Endothelial cell (in vitro differentiated cells): ENCODE results near the gene IL1RAPL1. TPM values are rescaled to one million over a fixed set of nuclear protein-coding genes. Genes with fewer than 3 reads are reported as not detected.

Experiments
- DNase-seq: peaks from one replicate; pipeline ENCODE4 v3.0.0; 2021; ENCODE audit warnings: low spot score
- H3K27ac Mint-ChIP-seq: one replicate; pipeline ENCODE4 v1.8.0; 2021; ENCODE audit warnings: mixed read lengths, inconsistent platforms; ENCODE audit not compliant: unreplicated experiment
- H3K27me3 Mint-ChIP-seq: one replicate; pipeline ENCODE4 v1.8.0; 2021; ENCODE audit warnings: mild to moderate bottlenecking, moderate library complexity, mixed read lengths, inconsistent platforms; ENCODE audit not compliant: unreplicated experiment
- H3K36me3 Mint-ChIP-seq: one replicate; pipeline ENCODE4 v1.8.0; 2021; ENCODE audit warnings: mild to moderate bottlenecking, low read depth, mixed read lengths, inconsistent platforms; ENCODE audit not compliant: unreplicated experiment
- H3K4me1 Mint-ChIP-seq: one replicate; pipeline ENCODE4 v1.8.0; 2021; ENCODE audit warnings: mild to moderate bottlenecking, mixed read lengths, inconsistent platforms; ENCODE audit not compliant: unreplicated experiment
- H3K4me3 Mint-ChIP-seq: one replicate; pipeline ENCODE4 v1.8.0; 2021; ENCODE audit warnings: mild to moderate bottlenecking, mixed read lengths, inconsistent platforms; ENCODE audit not compliant: unreplicated experiment
- H3K9me3 Mint-ChIP-seq: one replicate; pipeline ENCODE4 v1.8.0; 2021; ENCODE audit warnings: mixed read lengths, inconsistent platforms; ENCODE audit not compliant: unreplicated experiment
- total RNA-seq: library from RNA; stranded (reverse); fragmentation: NEBNext Ultra II Directional; extraction: Animal tissue kit (Norgen Biotek cat#: 25700); gene quantifications from one replicate; pipeline ENCODE4 v1.2.1, GENCODE V29; 2021; ENCODE audit not compliant: unreplicated experiment
- TF ChIP-seq, protein P1 (sequence below): fragments of 200-600 bp; sonication (generic); IDR thresholded peaks from one replicate; pipeline ENCODE4 v1.5.0; 2021; ENCODE audit warnings: antibody characterized with exemption; ENCODE audit not compliant: unreplicated experiment

IL1RAPL1 gene
- total RNA-seq, 1 donor from 2014 or later = 0.18 TPM

DNA sequence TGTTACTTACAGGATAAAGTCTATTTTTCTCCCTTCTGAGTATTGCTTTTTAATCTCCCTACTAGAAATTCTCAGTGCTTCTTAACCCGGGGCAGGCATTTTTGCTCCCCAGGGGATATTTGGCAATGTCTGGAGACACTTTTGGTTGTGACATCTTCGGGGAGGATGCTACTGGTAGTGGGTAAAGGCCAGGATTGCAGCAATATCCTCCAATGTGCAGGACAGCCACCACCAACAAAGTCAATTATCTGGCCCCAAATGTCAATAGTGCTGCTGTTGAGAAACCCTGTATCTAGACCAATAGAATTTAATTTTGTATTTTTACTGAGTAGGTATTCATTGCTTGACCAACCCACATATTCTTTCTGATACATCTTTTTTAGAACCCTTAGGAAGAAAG lies 958.6 kb downstream of the IL1RAPL1 start:
- H3K36me3 Mint-ChIP-seq = no peaks in the 10 kb centered on the region
- TF ChIP-seq, protein P1, sequence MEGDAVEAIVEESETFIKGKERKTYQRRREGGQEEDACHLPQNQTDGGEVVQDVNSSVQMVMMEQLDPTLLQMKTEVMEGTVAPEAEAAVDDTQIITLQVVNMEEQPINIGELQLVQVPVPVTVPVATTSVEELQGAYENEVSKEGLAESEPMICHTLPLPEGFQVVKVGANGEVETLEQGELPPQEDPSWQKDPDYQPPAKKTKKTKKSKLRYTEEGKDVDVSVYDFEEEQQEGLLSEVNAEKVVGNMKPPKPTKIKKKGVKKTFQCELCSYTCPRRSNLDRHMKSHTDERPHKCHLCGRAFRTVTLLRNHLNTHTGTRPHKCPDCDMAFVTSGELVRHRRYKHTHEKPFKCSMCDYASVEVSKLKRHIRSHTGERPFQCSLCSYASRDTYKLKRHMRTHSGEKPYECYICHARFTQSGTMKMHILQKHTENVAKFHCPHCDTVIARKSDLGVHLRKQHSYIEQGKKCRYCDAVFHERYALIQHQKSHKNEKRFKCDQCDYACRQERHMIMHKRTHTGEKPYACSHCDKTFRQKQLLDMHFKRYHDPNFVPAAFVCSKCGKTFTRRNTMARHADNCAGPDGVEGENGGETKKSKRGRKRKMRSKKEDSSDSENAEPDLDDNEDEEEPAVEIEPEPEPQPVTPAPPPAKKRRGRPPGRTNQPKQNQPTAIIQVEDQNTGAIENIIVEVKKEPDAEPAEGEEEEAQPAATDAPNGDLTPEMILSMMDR = no peak
- H3K27ac Mint-ChIP-seq = no peak overlapping the region
- H3K4me1 Mint-ChIP-seq = no peaks in the 10 kb centered on the region
- H3K4me3 Mint-ChIP-seq = no peak overlapping the region
- H3K9me3 Mint-ChIP-seq = no peaks in the 10 kb centered on the region
- DNase-seq = no peak
- no peaks in the 10 kb centered on the region for H3K27me3 Mint-ChIP-seq

DNA sequence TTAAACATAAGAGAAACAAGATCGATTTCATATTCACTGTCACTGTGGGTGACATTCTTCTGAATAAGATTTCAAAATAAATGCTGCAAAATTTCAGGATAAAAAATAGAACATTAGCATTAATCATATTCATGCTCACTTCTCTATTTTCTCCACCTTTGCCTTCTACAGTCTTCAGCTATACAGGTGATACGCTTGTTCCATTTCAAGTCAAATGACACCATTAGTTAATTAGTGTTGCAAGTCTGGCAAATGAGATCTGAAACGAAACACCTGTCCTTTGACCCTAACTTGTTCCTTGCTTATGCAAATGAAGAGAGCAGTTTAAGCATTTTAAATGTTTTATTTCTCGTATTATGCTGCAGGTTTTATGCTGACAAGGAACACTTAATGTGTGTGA lies 960.6 kb downstream of the IL1RAPL1 start:
- H3K36me3 Mint-ChIP-seq = no peaks in the 10 kb centered on the region
- TF ChIP-seq, protein P1 = no peak
- H3K27ac Mint-ChIP-seq = no peak overlapping the region
- H3K4me3 Mint-ChIP-seq = no peak overlapping the region
- no peak for DNase-seq
- H3K27me3 Mint-ChIP-seq = no peaks in the 10 kb centered on the region
- H3K4me1 Mint-ChIP-seq = no peaks in the 10 kb centered on the region
- H3K9me3 Mint-ChIP-seq = no peaks in the 10 kb centered on the region

GRCh38 chrX:29553542-29553941 lies 966.3 kb downstream of the IL1RAPL1 start:
- no peaks in the 10 kb centered on the region for H3K9me3 Mint-ChIP-seq
- DNase-seq = no peak
- no peaks in the 10 kb centered on the region for H3K36me3 Mint-ChIP-seq
- no peak overlapping the region for H3K27ac Mint-ChIP-seq
- no peaks in the 10 kb centered on the region for H3K27me3 Mint-ChIP-seq
- H3K4me3 Mint-ChIP-seq = no peak overlapping the region
- TF ChIP-seq, protein P1 = no peak
- peaks cover 3% of the 10 kb centered on the region for H3K4me1 Mint-ChIP-seq

DNA sequence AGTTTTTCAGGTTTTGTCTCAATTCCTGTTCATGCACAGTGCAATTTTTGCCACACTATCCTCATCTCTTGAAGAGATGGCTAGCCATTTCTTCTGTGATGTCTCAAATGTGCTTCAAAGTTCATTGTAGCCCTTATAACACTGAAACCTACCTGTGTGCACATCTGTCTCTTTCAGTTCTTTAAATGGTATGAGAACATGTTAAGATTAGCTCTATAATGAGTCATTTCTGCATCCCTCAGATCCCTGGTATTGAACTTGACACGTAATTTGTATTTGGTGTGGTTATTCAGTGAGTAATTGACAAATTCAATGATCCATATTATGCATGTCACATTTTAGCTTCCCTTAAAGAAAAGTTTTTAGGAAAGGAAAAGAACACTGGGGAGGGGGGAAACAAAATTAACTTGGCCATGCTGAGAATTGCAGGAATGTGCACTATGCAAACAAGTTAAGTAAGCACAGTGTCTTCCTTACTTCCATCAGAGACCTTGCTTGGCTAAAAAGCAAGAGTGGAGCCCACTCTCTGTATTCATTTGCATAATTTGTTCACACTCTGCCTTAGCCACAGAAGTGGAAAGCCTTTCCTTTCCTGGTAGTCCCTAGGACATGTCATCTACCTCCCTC lies 968.3 kb downstream of the IL1RAPL1 start:
- Mint-ChIP-seq H3K4me3 (no peak overlapping the region), H3K9me3 (no peaks in the 10 kb centered on the region), H3K27me3 (no peaks in the 10 kb centered on the region), H3K36me3 (no peaks in the 10 kb centered on the region), H3K27ac (no peak overlapping the region), H3K4me1 (peaks cover 3% of the 10 kb centered on the region)
- DNase-seq = no peak
- TF ChIP-seq, protein P1 = no peak

GRCh38 chrX:29560065-29560464 lies 972.8 kb downstream of the IL1RAPL1 start:
- Mint-ChIP-seq H3K36me3 (no peaks in the 10 kb centered on the region), H3K27ac (no peak overlapping the region), H3K4me3 (no peak overlapping the region), H3K27me3 (no peaks in the 10 kb centered on the region), H3K9me3 (no peaks in the 10 kb centered on the region), H3K4me1 (no peaks in the 10 kb centered on the region)
- TF ChIP-seq, protein P1 = no peak
- DNase-seq = no peak
